Ascending aorta (tissue), 2 donors: ENCODE data around the gene FRAS1. TPM values are rescaled to one million over a fixed set of nuclear protein-coding genes. Genes with fewer than 3 reads are reported as not detected.

Experiments used
- DNase-seq, 2 donors: peaks; one replicate each; pipeline ENCODE4 v3.0.0-alpha.2; 2019; ENCODE audit warnings: low spot score in 2 of 2
- H3K27ac ChIP-seq, 2 donors: fragments of 200-600 bp; sonication (generic); one replicate each; pipeline ENCODE4 v1.5.1; 2016 to 2017; ENCODE audit warnings: mild to moderate bottlenecking in 1 of 2
- H3K27me3 ChIP-seq: fragments of 200-600 bp; sonication (generic); one replicate; pipeline ENCODE4 v1.5.1; 2017
- H3K36me3 ChIP-seq, 2 donors: fragments of 200-600 bp; sonication (generic); one replicate each; pipeline ENCODE4 v1.5.1; 2016
- H3K4me1 ChIP-seq, 2 donors: fragments of 200-600 bp; sonication (generic); one replicate each; pipeline ENCODE4 v1.5.1; 2016 to 2017; ENCODE audit warnings: mild to moderate bottlenecking in 1 of 2
- H3K4me3 ChIP-seq, 2 donors: fragments of 200-600 bp; sonication (generic); one replicate each; pipeline ENCODE4 v1.5.1; 2016 to 2017; ENCODE audit warnings: mild to moderate bottlenecking in 1 of 2
- H3K9me3 ChIP-seq, 2 donors: fragments of 200-600 bp; sonication (generic); one replicate each; pipeline ENCODE4 v1.5.1; 2016
- intact Hi-C: fragments of 100-400 bp; cut with DNase I; formaldehyde crosslinking; loops from one replicate; pipeline ENCODE4 v1.15.1; 2023
- total RNA-seq: library from RNA; depleted of rRNA; stranded (reverse); fragments of >200 nt; gene quantifications from one replicate; pipeline ENCODE4 v1.1.0, GENCODE V29; 2016
- TF ChIP-seq, protein P1 (sequence below), 3 experiments: fragments of 200-600 bp in 2 of 3; fragments of 450-650 bp in 1 of 3; sonication (generic) in 2 of 3; IDR thresholded peaks; one replicate each; pipeline ENCODE4 v1.5.1; 2016 to 2019; ENCODE audit warnings: antibody characterized with exemption in 3 of 3, mild to moderate bottlenecking in 1 of 3, moderate library complexity in 1 of 3

The FRAS1 gene
- total RNA-seq, 1 donor from 2014 or later: 0.75 TPM

DNA sequence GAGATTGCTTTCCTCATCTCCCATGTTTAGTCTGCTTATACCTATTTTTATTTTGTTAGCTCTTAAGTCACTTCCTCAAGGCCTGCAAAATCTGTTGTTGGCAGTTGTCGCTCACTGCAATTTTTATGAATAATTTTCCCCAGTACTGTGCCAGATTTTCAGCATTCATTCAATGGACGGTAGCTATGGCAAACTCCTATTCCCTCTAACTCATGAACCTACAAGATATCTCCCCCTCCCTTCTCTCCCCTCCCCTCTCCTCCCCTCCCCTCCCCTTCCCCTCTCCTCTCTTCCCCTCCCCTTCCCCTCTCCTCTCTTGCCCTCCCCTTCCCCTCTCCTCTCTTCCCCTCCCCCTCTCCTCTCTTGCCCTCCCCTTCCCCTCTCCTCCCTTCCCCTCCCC lies 160.4 kb downstream of the FRAS1 start:
- Histone ChIP-seq H3K36me3 (no peaks in the 10 kb centered on the region), H3K9me3 (no peaks in the 10 kb centered on the region), H3K4me1 (no peaks in the 10 kb centered on the region), H3K27ac (no peak overlapping the region), H3K4me3 (no peak overlapping the region), H3K27me3 (no peaks in the 10 kb centered on the region)
- TF ChIP-seq, protein P1, sequence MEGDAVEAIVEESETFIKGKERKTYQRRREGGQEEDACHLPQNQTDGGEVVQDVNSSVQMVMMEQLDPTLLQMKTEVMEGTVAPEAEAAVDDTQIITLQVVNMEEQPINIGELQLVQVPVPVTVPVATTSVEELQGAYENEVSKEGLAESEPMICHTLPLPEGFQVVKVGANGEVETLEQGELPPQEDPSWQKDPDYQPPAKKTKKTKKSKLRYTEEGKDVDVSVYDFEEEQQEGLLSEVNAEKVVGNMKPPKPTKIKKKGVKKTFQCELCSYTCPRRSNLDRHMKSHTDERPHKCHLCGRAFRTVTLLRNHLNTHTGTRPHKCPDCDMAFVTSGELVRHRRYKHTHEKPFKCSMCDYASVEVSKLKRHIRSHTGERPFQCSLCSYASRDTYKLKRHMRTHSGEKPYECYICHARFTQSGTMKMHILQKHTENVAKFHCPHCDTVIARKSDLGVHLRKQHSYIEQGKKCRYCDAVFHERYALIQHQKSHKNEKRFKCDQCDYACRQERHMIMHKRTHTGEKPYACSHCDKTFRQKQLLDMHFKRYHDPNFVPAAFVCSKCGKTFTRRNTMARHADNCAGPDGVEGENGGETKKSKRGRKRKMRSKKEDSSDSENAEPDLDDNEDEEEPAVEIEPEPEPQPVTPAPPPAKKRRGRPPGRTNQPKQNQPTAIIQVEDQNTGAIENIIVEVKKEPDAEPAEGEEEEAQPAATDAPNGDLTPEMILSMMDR (IDR thresholded peaks at IDR 0.05): no peak
- intact Hi-C loops: no loop called here
- no peak for DNase-seq

DNA sequence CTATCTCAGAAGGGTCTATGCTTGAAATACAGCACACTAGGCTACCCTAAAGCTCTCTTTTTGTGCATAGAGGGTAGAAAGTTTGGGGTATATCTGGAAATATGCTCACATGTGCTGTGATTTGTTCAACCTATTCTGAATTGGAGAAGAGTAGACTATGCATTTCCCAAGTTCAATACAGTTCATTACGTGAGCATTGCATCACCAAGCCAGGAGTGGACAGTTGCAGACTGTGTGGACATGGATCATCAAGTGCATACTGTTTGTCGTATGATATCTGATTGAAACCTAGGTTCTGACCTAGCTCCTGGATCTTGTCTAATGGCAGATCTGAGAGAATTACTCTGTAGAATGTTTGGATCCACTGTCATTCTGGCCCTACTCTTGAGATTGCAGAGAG lies 161.1 kb downstream of the FRAS1 start:
- Histone ChIP-seq H3K27me3 (no peaks in the 10 kb centered on the region), H3K9me3 (no peaks in the 10 kb centered on the region), H3K27ac (no peak overlapping the region), H3K4me1 (no peaks in the 10 kb centered on the region), H3K4me3 (no peak overlapping the region), H3K36me3 (no peaks in the 10 kb centered on the region)
- DNase-seq: no peak
- intact Hi-C loops: no loop called here
- TF ChIP-seq, protein P1 (IDR thresholded peaks at IDR 0.05): no peak

DNA sequence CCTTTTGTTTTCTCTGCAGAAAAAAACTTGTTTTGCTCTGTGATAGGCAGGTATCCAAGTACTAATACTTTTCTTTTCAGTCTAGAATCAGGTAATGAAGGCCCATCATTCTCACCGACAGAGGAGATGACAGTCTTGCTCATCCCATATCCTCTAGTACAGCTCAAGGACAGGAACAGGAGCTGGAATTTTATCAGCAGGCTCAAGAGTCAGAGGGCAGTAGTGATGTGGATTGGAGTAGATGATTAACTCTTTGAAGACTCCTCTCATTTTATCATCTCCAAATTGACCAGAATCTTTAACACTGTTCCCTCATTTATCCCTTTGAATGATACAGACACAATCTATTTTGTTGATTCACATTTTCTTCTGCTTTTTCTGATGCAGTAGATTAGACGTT lies 162.7 kb downstream of the FRAS1 start:
- Histone ChIP-seq H3K4me3 (no peak overlapping the region), H3K36me3 (no peaks in the 10 kb centered on the region), H3K27ac (no peak overlapping the region), H3K4me1 (no peaks in the 10 kb centered on the region), H3K27me3 (no peaks in the 10 kb centered on the region), H3K9me3 (no peaks in the 10 kb centered on the region)
- TF ChIP-seq, protein P1 (IDR thresholded peaks at IDR 0.05): no peak
- DNase-seq: no peak
- intact Hi-C loops: no loop called here

DNA sequence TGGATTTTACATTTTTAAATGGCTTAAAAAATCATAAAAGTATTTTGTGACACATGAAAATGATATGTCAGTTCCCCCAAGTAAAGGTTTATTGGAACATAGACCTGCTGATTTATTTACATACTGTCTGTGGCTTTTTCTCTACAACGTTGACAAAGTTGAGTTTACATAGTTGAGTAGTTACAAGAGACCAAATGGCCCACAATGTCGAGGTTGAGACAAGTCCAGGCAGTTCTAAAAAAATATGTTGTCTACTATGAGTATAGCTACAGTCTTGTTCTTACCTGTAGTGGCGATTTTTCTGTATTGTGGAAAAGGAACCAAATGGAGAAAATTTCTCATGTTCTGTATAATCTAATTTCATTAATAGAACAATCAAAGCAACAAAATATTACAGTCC lies 163.2 kb downstream of the FRAS1 start:
- intact Hi-C loops: no loop called here
- DNase-seq: no peak
- Histone ChIP-seq H3K27ac (no peak overlapping the region), H3K9me3 (no peaks in the 10 kb centered on the region), H3K4me1 (no peaks in the 10 kb centered on the region), H3K36me3 (no peaks in the 10 kb centered on the region), H3K27me3 (no peaks in the 10 kb centered on the region), H3K4me3 (no peak overlapping the region)
- TF ChIP-seq, protein P1 (IDR thresholded peaks at IDR 0.05): no peak

DNA sequence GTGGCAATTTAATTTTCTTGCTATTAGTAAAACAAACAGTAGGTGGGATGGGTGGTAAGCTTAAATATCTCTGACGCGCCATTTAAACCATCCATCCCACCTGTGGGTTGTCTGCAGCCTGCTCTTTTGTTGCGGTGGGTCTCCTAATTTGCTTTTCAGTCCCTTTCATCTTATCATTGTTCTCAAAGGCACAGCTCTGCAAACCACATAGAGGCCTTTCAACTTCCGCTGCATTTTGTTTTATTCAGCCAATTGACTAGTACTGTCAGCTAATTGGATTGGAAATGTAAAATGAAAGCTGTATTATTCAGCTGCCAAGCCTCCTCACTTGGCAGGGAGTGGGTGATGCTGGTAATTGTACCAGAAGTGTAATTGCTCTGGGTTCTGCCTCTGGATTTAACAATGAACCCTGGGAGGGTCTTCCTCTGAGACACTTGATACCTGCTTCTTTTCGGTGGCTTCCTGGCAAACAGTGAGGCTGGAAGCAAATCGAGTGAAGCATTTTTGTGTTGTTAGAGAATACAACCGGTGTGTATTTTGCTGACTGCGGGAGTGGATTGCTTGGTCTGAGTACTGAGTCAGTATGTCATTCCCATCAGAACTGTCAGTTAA lies 165.6 kb downstream of the FRAS1 start:
- intact Hi-C loops: no loop called here
- Histone ChIP-seq H3K4me3 (no peak overlapping the region), H3K36me3 (no peaks in the 10 kb centered on the region), H3K27ac (no peak overlapping the region), H3K9me3 (peaks cover 0 to 8% of the 10 kb centered on the region in 2 donors), H3K27me3 (no peaks in the 10 kb centered on the region), H3K4me1 (no peaks in the 10 kb centered on the region)
- DNase-seq: no peak
- TF ChIP-seq, protein P1 (IDR thresholded peaks at IDR 0.05): no peak

DNA sequence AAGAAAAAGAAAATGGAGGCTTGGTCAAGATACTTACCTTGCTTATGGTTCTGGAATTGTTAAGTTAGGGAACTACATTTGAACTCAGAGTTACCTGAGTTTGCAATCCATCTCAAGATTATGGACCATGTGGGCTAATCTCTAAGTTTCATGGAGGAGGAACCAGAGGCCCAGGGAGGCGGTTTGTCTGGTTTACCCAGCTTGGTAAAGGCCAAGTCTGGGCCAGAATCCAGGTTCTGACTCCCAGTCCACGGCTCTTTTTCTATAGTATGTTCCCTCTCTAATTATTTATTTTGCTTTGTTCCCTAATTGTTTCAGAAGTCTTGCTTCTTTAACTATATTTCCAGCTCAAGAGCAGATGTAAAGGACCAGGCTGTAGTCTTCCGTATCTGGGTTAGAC lies 168.1 kb downstream of the FRAS1 start:
- no peak for DNase-seq
- intact Hi-C loops: no loop called here
- TF ChIP-seq, protein P1 (IDR thresholded peaks at IDR 0.05): no peak

More for the DNA sequence above, 168.1 kb downstream of the FRAS1 start:
- Histone ChIP-seq H3K36me3 (no peaks in the 10 kb centered on the region), H3K27ac (no peak overlapping the region), H3K27me3 (no peaks in the 10 kb centered on the region), H3K9me3 (peaks cover 0 to 8% of the 10 kb centered on the region in 2 donors), H3K4me3 (no peak overlapping the region), H3K4me1 (no peaks in the 10 kb centered on the region)
